Measurements from ENCODE around the gene TMEM92. TPM values are rescaled to one million over a fixed set of nuclear protein-coding genes. Genes with fewer than 3 reads are reported as not detected.

TMEM92 gene
- 3.5 TPM for polyA plus RNA-seq (2013, experiment 1 of 2; ENCODE audit: insufficient read length)
- polyA plus RNA-seq (2013, experiment 2 of 2; ENCODE audit: insufficient read length) = 3.2 TPM

DNA sequence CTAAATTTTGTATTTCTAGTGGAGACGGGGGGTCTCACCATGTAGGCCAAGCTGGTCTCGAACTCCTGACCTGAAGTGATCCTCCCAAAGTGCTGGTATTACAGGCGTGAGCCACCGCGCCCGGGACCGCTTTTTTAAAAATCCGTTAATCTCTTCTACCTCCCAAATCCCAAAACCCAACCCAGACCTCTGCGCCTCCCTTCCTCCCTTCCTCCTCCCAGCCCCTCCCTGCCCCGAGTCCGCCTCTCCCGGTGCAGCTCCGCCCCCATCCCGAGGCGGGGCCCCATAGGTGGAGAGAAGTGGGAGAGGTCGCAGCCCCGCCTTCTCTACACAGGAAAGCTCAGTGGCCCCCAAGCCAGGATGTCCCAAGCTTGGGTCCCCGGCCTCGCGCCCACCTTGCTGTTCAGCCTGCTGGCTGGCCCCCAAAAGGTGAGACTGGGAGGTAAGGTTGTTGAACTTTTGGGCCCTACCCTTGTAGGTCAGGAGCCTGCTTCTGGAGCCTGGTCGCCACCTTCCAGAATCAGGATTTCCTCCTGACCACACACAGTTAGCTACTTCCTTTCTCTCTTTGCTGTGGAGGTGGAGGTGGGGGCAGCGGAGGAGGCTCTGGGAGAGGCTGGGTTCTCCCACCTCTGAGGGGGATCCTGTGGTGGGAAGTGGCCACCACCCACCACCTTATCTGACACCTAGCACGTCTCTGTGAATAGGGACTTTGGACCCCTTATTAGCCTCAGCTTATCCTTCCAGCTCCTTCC, at the start of gene TMEM92:
Gene TMEM92, plus strand, starts transcription at position 325 of the 755 bp plus-strand sequence. Its CDS starts 36 bp downstream, at position 361.
- no peak for DNase-seq

DNA sequence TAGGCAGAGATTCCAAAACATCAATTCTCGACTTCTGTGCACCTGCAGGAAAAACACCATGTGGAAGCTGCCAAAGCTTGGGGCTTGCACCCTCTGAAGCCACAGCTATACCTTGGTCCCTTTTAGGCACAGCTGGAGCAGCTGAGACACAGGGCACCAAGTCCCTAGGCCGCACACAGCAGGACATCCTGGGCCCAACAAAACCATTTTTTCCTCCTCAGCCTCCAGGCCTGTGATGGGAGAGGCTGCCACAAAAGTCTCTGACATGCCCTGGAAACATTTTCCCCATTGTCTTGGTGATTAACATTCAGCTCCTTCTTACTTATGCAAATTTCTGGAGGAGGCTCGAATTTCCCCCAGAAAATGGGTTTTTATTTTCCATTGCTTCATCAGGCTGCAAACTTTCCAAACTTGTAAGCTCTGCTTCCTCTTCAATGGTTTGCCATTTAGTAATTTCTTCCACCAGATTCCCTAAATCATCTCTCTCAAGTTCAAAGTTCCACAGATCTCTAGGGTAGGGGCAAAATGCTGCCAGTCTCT, 48.5 kb upstream of the TMEM92 start:
- DNase-seq = no peak

DNA sequence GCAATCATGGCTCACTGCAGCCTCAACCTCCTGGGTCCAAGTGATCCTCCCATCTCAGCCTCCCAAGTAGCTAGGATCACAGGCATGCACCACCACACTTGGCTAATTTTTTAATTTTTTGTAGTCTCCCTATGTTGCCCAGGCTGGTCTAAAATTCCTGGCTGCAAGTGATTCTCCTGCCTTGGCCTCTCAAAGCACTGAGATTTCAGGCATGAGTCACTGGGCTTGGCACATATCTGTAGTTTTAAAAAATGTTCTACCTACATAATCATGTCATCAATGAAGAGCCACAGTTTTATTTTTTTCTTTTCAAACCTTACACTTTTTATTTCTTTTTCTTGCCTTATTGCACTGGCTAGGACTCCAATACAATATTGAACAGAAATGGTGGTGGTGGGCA, 39.7 kb upstream of the TMEM92 start:
- no peak for DNase-seq

DNA sequence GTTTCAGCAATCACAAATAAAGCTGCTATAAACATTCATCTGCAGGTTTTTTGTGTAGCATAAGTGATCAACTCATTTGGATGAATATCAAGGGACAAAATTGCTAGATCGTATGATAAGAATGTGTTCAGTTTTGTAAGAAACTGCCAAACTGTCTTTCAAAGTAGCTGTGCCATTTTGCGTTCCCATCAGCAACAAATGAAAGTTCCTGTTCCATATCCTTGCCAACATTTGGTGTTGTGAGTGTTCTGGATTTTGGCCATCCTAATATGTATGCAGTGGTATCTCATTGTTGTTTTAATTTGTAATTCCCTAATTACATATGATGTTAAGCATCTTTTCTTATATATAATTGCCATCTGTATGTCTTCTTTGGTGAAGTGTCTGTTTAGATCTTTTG, 36.4 kb upstream of the TMEM92 start:
- DNase-seq = no peak

DNA sequence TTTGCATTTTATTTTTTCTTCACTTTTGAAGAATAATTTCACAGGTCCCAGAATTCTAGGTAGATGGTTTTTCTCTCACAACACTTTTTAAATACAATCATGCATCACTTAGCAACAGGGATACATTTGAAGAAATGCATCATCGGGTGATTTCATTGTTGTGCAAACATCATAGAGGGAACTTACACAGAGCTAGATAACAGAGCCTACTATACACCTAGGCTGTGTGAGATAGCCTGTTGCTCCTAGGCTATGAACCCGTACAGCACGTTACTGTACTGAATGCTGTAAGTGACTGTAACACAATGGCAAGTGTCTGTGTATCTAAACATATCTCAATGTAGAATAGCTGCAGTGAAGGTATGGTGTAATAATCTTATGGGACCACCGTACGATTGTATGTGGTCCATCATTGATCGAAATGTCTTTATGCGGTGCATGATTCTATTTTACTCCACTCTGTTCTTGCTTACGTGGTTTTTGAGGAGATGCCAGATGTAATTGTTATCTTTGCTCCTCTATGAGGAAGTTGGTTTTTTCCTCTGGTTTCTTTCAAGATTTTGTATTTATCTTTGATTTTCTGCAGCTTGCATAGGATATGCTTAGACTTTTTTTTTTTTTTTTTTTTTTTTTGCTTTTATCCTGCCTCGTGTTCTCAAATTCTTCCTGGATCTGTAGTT, 35.5 kb upstream of the TMEM92 start:
- DNase-seq = no peak

DNA sequence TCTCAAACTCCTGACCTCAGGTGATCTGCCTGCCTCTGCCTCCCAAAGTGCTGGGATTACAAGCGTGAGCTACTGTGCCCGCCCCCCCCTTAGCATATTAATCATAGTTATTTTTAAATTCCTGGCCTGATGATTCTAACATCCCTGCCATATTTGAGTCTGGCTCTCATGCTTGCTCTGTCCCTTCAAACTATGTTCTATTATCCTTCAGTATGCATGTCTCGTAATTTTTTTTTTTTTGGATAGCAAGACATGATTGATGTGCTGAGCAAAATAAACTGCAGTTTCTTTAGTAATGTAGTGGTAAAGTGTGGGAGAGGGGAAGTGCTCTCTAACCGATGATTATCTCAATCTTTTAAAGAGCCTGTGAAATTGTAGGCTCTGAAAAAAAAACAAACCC, 34.3 kb upstream of the TMEM92 start:
- DNase-seq = peak; percentile 83

DNA sequence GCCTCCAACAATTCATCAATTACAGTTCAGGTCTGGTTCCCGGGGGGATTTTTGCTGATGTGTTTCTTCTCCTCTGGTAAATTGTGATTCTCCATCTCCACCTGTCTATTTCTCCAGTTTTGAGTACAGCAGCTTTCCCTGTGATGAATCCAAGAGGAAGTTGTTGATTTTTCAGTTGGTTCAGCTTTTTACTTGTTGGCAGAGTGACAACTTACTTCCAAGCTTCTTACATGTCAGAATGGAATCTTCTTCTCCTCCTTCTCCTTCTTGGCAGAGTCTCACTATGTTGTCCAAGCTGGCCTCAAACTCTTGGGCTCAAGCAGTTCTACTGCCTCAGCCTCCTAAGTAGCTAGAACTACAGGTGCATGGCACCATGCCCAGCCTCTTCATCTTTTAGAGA, 33.4 kb upstream of the TMEM92 start:
- peak; percentile 87 for DNase-seq

DNA sequence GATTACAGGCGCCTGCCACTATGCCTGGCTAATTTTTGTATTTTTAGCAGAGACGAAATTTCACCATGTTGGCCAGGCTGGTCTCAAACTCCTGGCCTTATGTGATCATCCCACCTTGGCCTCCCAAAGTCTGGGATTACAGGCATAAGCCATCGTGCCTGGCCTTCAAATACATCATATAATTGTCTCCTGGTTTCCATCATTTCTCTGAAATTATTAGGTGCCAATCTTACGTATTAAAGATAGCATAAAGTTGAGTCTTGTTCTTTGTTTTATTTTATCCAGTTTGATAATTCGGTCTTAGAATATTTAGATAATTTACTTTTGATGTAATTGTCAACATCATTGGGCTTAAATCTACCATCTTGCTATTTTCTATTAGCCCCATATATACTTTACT, 32.8 kb upstream of the TMEM92 start:
- DNase-seq = no peak

DNA sequence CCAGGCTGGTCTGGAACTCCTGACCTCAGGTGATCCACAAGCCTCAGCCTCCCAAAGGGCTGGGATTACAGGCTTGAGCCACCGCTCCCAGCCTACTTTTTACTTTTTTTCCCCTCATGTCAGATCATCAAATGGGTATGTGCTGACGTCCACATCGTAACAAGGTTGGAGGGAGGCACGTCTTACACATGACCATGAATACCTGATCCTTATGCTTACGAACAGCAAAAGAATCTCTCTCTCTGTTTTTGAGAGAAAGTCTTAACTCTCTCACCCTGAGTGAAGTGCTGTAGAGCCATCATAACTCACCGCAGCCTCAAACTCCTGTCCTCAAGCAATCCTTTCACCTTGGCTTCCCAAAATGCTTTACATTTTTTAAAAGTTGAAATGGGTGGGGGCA, 29.5 kb upstream of the TMEM92 start:
- no peak for DNase-seq

DNA sequence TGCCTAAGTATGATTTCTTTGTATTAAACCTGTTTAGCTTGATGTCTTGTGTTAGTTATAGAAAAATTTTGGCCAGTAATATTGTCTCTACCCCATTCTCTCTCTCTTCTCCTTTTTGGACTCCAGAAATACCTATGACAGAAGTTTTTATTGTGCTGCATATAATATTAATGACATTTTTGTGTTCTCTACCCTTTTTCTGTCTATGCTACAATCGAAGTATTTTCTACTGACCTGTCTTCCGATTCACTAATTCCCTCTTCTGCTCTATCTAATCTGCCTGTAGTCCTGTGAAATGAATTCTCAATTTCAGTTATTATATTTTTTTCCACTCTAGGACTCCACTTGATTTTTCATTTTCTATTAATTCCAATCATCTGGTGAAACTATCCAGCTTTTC, 26.0 kb upstream of the TMEM92 start:
- no peak for DNase-seq

DNA sequence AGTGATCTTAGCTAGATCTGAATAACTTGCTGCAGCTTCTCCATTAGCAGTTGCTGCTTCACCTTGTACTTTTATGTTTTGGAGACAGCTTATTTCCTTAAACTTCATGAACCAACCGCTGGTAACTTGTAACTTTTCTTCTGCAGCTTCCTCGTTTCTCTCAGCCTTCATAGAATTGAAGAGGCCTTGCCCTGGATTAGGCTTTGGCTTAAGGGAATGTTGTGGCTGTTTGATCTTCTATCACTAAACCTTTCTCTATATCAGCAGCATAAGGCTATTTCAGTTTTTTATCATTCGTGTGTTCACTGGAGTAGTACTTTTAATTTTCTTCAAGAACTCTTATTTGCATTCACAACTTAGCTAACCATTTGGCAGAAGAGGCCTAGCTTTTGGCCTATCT, 21.5 kb upstream of the TMEM92 start:
- no peak for DNase-seq

DNA sequence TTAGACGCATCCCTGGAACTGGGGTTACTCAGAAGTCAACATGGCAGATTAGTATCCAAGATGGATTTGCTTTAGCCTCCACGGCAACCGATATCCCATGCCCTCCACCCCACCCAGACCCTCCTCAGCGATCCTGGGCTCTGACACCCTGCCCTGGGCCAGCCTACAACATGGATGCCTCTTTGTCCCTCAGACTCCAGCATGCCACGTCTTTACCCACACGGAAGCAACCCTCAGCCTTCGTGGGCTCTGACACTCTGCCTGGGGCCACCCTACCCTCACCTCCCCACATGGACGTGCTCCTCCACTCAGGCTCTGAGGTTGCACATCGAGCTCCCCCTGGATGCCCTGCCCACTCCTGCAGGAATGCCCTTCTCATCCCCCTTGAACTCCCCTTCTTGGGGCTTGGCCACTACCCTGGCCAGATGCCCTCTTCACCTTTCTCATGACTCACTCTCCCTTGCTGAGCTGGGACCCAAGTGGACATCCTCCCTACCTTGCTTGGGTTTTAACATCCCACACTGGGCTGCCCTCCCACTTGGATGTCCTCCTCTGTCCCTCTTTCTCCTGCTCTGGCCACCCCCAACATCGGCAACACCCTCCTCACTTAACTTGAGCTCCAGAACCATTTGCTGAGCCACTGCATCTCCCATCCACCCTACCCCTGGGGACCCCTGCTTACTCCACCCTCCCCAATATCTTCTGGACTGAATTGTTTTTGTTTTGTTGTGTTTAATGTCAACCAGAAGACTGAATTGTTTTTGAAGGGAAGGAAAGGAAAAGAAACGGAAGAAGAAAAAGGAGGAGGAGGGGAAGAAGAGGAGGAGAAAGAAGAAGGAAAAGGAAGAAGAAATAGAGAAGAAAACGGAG, 18.3 kb upstream of the TMEM92 start:
- DNase-seq = no peak

DNA sequence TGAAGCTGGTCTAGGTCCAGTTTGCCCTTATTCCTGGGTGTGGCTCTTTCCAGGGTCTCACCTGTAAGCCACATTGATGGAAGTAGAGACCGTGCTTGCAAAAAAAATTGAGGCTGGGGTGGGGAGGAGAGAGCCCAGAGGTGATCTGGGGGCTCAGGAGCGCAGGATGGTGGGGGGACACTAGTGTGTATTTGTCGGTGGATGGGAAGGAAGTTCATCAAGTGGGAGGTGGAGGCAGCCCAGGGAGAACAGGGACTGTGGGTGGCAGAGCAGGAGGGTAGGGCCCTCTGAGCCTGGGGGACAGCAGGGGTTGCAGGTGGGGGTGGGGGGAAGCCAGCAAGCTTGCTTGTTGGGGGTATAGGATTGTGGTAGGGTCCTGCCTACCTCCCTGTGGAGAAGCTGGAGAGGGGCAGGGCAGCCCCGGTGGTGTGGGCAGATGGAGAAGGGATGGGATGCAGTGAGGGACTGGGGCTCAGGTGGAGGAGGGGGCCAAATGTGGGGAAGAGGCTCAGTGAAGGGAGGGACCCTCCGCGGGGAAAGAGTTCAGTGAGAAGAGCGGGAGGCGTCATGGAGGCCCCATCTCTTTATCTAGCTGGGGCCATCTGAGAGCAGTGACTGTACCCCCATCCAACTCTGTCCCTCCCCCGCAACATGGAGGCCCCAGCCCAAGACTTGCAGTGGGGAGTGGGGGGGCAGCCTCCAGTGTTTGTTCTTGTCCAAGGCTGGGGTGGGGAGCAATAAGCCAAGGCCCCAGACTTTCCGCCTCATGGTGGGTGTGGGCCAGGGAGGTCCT, 17.2 kb upstream of the TMEM92 start:
- no peak for DNase-seq

DNA sequence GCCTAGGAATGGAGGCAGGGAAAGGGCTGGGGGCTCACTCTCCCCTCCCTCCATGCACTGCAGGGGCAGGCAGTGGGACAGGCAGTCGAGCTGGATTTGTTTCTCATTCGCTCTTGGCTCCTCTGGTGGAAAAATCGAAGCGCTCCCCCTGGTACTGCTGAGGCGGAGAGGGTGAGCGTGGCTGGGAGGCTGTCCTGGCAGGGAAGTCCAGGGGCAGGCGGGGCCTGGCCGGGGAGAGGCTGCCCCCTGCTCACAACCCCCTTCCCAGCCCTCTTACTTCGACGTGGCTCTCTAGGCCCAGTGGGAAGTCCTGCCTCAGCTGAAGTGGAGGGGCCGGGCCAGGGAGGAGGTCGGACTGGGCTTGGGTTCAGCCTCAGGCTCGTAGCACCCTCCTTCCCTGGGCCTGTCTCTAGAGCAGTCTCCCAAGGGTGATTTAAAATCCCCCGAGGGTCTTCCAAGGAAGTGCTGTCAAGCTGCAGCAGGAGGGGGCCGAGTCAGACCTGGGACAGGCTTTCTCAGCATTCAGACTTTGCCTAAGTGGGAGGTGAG, 16.5 kb upstream of the TMEM92 start:
- peak; percentile 55 for DNase-seq

DNA sequence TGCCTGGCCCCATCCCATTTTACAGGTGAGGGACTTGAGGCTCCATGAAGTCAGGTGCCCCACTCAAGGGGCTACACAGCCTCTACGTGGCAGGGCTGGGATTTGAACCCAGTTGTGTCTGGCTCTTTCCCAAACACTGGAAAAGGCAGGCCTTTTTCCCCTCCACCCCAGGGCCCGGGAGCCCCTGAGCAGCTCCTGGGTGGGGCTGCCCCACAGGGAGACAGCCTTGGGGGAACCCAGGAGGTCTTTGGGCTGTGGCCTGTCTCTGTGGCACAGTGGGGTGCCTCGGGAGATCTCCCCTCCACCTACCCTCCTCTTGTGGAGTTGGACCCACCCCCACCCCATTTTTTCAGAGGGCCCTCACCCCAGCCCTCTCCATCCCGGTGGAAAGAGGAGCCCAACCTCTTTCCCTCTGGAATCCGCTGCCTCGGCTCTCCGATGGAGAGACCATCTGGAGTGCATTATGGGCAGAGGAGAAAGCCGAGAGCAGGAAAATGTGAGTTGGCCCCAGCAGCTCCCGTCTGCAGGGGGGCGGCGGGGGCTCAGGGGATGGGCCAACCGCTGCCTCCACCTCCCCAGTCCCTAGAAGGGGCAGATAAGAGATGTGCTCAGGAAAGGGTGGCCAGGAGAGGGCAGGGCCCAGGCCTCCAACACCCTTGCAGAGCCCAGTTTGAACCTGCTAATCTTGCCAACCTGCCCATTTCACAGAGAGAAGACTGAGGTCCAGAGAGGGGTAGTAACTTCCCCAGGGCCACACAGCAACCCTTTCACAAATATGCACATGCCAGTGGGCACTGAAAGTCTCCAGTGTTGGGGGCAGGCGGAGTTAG, 15.4 kb upstream of the TMEM92 start:
- DNase-seq = peak; percentile 97

DNA sequence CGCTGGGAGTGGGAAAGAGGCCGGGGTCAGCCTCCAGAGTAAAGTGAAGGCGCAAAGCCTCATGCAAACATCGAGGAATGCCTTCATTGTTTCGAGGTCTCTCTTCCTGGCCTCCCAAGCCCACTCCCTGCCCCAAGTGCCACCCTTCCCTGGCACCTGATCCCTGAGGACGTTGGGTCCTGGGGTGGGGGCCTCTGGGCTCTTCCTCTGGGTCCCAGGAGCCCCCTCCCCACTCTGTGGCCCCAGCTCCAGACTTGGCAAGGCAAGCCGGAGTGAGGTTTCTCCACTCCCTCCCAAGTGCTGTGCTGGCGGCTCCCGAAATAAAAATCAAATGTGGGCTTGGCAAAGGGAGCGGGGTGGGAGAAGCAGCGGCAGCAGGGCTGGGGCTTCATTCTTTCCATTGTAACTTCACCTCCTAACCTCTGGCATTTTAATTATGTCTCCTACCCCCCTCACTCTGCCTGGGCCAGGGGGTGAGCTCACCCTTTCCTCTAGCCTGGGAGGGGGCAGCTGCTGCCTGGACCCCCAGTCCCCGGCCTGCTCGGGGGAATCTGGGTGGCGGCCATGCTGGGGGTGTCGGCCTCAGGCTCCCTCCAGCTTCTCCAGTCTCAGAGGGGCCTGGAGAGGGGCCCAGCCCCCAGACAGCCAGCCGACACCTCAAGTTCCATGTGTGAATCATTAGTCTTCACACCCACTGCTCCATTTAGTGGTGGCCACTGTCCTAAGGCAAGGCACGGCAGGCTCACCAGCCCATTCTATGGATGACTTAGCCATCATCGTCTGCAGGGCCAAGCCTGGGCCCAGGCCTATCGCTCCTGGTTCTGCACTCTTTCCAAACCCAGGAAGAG, 14.6 kb upstream of the TMEM92 start:
- DNase-seq = peak; percentile 86

DNA sequence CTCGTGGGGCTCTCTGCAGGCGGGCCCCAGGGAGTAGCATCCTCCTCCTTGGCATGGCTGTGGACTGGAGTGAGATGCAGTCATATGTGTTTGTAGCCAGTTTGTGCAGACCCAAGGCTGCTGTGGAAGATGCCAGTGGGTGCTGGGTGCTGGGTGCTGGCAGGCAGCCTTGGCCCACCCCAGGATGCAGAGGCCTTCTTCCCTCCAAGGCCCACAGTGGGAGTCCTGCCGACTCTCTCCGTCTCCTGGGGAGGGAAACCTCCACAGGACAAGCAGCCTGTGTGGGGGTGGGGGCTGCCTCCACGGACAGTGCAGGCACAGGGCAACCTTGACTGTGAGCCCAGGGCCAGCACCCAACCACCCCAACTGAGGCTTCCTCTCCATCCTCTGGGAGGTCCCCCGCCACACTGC, 13.8 kb upstream of the TMEM92 start:
- DNase-seq = no peak

DNA sequence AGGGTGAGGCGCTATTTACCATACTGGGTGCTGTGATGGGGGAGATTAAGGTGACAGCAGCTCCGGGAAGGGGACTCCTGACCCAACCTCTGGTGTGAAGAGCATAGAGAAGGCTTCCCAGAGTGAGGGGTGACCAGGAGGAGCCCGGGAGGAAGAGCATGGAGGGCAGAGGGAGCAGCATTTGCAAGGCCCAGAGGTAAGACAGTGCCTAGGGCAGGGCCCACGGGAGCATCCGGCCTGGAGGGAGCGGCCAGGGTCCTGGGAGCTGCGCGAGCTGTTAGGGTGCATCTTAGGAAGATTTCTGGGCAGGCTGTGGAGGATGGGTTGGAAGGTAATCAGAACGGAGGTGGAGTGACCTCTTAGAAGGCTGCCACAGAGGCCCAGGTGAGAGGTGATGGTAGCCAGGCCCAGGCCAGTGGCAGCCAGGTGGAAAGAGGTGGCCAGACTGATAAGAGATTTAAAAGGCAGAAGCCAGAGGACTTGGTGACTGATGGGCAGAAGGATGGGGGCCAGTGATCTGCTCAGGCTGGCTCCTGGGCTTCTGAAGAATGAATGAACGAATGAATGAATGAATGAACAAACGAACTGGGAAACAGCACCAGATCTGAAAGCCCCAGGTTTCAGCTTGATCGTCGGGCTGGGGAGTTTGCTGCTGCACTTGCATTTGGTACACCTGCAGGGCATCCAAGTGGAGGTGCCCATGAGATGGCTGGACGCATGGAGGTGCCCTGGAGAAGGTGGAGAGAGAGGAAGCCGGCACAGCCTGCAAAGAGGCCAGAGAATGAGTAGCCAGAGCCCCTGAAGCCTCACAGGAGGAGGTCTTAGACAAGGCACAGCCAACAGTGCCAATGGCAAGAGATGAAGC, 13.0 kb upstream of the TMEM92 start:
- DNase-seq = no peak
